NOMO-1 treated with dmso at 0.1 percent for 144 hours (cell line): ENCODE measurements around the gene RERE.

Experiments used
- DNase-seq: peaks from one replicate; lab custom pipeline; 2025; ENCODE audit not compliant: unreplicated experiment; lab: John Stamatoyannopoulos, UW

RERE gene

DNA sequence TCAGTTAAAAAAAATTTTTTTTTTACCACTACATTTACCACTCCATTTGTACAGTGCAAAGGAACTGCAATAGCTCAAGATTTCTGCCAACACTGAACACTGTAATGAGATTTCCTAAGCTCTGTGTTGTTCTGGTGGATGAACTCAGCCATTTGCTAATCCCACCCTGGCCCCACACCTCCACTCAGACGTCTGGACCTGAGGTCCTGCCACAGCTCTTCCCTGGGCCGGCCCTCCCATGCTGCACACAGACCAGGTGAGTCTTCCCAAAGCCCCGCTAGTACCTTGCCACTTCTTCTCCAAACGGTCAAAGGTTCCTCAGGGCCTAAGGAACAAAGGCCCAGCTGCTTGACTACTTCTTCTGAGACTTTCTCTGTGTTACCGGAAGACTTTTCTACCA lies 443.1 kb downstream of the RERE start:
- DNase-seq: no peak

DNA sequence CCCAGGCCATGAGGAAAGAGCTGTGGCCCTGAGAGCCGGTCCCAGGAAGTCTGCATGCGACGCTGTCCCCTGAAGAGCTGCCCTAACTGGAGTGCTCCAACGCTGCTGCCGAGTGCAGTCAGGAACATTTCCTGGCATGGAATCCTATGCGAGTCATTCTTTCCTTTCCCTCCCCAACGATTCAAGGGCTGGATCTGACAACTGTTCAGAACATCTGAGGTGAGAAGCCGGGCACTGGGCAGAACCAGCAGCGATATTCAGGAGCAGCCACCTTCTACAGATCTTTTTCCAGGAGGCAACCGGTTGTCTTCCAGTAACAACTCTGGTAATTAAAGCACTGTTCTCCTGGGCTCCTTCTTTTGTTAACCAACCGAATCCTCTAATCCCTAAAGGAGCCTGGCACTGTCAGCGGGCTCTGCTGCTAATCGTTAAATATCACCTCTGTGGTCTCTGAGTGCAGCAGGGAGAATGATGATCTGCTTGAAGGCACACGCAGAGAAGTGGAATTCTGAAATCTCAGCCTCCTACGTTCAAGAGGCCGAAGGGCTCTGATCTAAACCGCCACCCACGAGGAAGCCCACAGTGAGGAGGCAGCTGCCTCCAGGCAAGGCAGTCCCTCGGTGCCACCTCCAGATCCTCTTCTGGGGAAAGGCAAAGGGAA lies 443.7 kb downstream of the RERE start:
- no peak for DNase-seq

DNA sequence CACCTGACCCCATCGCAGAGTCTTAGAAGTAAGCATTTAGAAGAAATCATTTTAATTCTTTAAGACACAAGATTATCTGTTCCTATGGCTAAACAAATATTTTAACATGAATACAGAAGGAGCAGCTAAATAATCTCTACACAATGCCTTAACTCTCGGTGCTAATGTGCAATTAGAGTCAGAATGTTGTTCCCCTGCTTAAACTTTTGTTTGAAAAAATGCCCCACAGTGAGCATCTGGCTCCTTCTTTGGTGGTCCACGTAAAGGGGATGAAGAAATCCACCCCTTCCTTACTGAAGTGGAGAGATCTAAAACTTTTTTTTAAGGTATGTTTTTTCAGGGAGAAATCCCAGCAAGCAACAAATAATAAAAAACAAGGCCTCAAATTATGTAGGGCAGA lies 444.3 kb downstream of the RERE start:
- no peak for DNase-seq

DNA sequence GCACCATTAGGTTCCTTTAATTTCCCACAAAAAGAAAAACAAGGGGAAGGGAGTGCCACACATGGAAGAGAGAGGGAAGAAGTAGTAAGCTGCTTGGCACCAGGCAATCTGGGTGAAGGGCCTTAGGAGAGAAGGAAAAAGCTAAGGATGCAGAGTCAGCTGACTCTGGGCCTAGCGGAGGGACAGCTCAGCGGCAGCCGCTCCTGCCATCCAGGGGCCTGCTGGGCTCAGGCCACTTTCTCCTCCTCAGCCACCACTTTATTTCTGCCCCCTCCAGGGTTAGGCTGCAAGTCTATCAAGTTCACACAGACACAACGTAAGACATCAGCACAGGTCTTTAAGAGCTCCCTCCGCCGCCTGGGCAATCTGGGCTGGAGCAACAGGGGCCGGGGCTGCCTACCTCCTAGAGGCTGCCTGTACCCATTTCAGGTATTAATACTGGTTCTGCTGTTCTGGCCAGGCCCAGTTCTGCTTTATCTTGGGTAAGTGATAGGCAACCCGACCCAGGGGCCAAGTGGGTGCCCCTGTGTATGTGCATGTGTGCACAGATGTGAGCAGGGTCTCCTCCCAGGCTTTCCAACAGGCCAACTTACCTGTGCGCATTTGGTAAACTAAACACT lies 446.0 kb downstream of the RERE start:
- DNase-seq: no peak

GRCh38 chr1:8370905-8371315 lies 446.5 kb downstream of the RERE start:
- no peak for DNase-seq

- DNase-seq: no peak
These were observed 447.2 kb downstream of the RERE start for GRCh38 chr1:8370046-8370881.

GRCh38 chr1:8368956-8369639 lies 448.3 kb downstream of the RERE start:
- no peak for DNase-seq

- DNase-seq: no peak
These were observed 449.8 kb downstream of the RERE start for GRCh38 chr1:8367571-8368194.

DNA sequence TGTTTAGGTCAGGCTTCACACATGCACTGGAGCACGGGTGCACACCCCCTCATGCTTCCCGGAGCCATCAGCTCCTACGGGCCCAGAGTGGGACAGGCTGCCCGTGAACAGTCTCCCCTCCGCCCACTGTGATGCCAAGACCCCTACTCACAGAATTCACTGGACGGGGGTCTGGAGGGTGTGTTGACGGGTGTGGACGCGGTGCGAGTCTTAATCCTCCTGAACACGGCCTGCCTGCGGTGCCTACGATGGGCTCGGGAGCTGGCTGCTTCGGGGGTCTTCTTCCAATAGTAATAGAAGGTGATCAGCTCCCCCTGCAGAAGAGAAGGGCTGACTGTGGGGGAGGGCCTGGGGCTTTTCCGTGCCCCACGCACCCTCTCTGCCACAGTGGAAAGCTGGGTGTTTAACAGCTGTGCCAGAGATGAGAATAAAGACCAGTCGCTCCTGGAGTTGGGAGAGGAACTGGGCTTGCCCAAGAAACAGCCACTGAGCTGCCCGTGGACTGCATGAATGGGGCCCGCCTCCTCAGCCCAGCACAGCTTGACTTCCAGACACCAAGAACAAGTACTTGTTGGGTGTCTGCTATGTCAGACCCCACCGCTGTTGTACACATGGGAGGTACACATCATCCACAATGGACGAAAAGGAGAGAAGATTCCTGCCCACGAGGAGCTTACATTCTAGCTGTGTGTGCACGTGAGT lies 451.6 kb downstream of the RERE start:
- DNase-seq: no peak

DNA sequence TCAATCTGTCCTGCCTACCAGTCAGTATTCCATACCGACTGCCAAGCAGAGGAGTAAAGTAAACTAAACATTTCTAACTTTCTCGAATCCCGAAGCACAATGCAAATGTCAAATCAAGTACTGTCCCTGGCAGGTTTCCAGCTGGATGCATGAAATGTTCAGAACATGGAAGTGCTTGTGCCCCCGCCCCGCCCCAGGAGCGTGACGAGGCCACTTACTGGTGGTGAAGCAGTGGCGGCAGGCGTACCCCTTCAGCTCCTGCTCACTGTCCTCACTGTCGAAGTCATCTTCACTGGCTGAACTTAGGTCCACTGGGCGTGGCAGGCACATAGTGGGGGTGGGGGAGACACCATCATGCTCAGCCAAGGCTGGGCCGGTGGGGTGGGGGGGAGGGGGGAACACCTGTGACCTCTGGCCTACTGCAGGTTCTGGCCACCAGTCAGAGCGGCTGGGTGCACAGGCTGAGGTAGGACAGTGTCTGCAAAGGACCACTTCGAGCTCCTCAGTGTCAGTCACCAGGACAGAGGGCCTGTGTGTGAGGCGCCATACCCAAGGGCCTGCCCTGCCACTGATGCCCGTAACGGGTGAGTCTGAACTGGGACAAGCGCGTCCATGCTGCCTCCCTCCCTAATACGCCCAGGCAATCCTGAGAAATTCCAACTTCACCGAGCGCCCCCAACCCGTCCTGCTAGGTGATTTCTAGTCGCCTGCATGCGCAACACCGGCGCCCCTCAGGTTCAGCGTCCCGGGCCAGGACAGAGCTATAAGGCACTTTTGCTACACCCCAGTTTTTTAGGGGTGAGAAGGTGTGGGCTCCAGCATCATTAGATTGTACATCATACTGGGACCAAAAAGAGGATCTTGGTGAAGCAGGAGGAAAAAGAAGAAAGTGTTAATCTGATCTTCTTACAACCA lies 452.7 kb downstream of the RERE start:
- DNase-seq: no peak

DNA sequence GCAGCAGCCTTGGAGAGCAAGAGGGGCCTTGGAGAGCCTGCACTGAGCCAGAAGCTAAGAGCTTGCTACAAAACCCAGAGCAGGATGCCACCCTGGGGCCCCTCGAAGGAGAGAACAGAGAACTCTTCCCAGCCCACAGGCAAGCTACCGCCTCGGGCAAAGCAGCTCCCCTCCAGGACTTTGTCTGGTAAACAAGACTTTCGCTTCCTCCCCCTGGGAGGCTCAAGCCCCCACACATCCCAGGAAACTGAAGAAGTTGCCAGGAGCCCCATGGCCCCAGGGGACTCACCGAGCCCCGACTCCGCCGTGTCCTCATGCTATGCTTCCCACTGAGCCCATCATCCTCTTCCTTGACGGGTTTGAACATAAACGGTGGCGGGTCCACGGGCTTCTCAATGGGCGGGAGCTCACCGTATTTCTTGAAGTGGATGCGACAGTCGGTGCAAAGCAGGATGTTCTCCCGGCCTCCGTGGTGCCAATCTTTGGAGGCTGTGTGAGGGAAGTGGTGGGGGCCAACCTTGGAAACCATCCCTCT lies 453.6 kb downstream of the RERE start:
- DNase-seq: no peak

DNA sequence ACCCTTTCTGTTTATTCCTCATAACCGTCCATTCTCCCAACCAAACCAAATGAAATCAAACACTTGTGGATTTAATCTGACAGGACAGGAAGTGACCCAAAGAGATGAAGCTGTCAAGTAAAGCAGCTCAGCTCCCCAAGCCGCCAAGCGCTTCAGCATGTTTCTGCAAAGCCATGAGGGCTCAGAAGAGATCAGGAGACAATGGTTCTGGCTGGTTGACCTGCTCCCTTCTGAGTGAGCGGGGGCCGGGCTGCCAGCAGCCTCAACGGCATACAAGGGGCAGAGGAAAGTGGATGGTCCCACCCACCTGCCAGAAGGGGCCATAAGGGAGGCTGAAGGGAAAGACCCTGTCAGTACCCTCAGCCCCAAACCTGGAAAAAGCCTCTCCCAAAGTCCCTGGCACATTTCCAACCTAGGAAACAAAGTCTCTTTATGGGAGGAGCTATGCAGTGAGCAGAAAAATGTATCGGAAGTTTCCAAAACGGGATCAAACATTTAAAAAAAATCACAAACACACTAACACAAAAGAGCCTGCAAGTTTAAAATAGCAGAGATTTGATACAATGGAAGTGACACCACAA lies 454.2 kb downstream of the RERE start:
- DNase-seq: no peak

GRCh38 chr1:8362701-8363101 lies 454.7 kb downstream of the RERE start:
- DNase-seq: no peak

GRCh38 chr1:8361198-8361849 lies 456.1 kb downstream of the RERE start:
- DNase-seq: no peak

- no peak for DNase-seq
These were observed 456.8 kb downstream of the RERE start for GRCh38 chr1:8360493-8361197.

DNA sequence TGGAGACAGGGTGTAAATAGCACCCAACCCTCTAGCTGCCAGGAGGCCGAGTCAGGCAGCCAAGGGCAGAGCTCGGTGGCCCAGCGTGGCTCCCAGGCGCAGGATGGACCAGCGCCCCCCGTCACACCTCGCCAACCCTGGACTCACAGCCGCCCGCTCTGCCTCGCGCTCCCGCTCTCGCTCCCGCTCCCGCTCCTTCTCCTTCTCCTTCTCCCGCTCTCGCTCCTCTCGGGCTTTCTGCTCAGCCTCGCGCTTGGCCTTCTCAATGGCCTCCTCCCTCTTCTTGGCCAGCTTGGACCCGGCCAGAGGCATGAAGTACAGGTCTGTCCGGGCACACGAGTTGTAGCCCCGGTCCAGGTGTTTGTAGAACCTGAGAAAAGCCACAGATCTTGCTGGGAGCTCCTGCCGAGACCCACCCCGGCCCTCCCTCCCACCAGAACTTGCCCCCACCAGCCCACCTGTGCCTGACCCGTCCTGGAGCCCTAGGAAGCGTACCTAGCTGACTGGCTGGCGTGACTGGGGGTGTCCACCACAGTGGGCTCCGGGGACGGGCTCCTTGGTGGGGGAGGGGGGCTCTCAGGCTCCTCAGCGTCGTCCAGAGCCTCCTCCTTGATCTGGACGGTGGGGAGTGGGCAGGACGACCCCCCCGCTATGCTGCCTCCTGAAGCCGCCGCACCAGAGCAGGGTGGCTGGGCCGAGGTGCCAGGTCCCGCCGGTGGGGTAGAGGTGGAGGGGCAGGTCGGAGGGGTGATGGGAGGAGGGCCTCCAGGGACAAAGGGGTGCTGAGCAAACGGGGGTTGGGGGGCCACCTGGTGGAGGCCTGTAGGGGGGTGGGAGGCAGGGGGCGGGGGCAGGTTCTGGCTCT lies 457.6 kb downstream of the RERE start:
- DNase-seq: no peak
